ENCODE results near the gene TMEM38A. TPM values are rescaled to one million over a fixed set of nuclear protein-coding genes. Genes with fewer than 3 reads are reported as not detected.
"Not testable (repeated sequence)": the region's sequence is repeated elsewhere in the genome, so short reads cannot be mapped to it uniquely, and the experiment has no call there.

TMEM38A gene
- polyA plus RNA-seq, 1 experiment, result 1.6 TPM

GRCh38 chr19:16645140-16645539 is 15.8 kb upstream of the TMEM38A start:
- no peak for DNase-seq (ENCODE audit: low read depth)
- TF ChIP-seq CTCF (IDR thresholded peaks at IDR 0.05; ENCODE audit: insufficient read depth, low read depth, low read length), result no peak
- H3K27me3 ChIP-seq (ENCODE audit: control insufficient read depth, insufficient read depth, low read length), result no peaks in the 10 kb centered on the region
- ChIA-PET CTCF (no interaction called here), POLR2A (no interaction called here)
- no peak overlapping the region for H3K4me3 ChIP-seq (ENCODE audit: low read depth, low read length)
- H3K36me3 ChIP-seq (ENCODE audit: control insufficient read depth, insufficient read depth, low read length), result peaks cover 22% of the 10 kb centered on the region

GRCh38 chr19:16649734-16650133 is 11.2 kb upstream of the TMEM38A start:
- TF ChIP-seq CTCF (IDR thresholded peaks at IDR 0.05; ENCODE audit: insufficient read depth, low read depth, low read length), result no peak
- Histone ChIP-seq H3K27me3 (ENCODE audit: control insufficient read depth, insufficient read depth, low read length) (no peaks in the 10 kb centered on the region), H3K4me3 (ENCODE audit: low read depth, low read length) (no peak overlapping the region), H3K36me3 (ENCODE audit: control insufficient read depth, insufficient read depth, low read length) (peaks cover 23% of the 10 kb centered on the region)
- CTCF ChIA-PET, result no interaction called here
- DNase-seq (ENCODE audit: low read depth), result no peak
- POLR2A ChIA-PET, result no interaction called here

GRCh38 chr19:16650821-16651220 is 10.1 kb upstream of the TMEM38A start:
- no peaks in the 10 kb centered on the region for H3K27me3 ChIP-seq (ENCODE audit: control insufficient read depth, insufficient read depth, low read length)
- H3K36me3 ChIP-seq (ENCODE audit: control insufficient read depth, insufficient read depth, low read length), result peaks cover 25% of the 10 kb centered on the region
- TF ChIP-seq CTCF (IDR thresholded peaks at IDR 0.05; ENCODE audit: insufficient read depth, low read depth, low read length), result no peak
- no peak overlapping the region for H3K4me3 ChIP-seq (ENCODE audit: low read depth, low read length)
- ChIA-PET POLR2A (no interaction called here), CTCF (no interaction called here)
- DNase-seq (ENCODE audit: low read depth), result no peak

GRCh38 chr19:16651421-16652188 is 9.3 kb upstream of the TMEM38A start:
- POLR2A ChIA-PET; CTCF ChIA-PET; DNase-seq (ENCODE audit: low read depth); H3K27me3 ChIP-seq (ENCODE audit: control insufficient read depth, insufficient read depth, low read length); H3K4me3 ChIP-seq (ENCODE audit: low read depth, low read length): not testable (repeated sequence)
- peaks cover 23% of the 10 kb centered on the region for H3K36me3 ChIP-seq (ENCODE audit: control insufficient read depth, insufficient read depth, low read length)

GRCh38 chr19:16652854-16653253 is 8.1 kb upstream of the TMEM38A start:
- no peak for TF ChIP-seq CTCF (IDR thresholded peaks at IDR 0.05; ENCODE audit: insufficient read depth, low read depth, low read length)
- POLR2A ChIA-PET, result no interaction called here
- Histone ChIP-seq H3K36me3 (ENCODE audit: control insufficient read depth, insufficient read depth, low read length) (peaks cover 24% of the 10 kb centered on the region), H3K27me3 (ENCODE audit: control insufficient read depth, insufficient read depth, low read length) (no peaks in the 10 kb centered on the region), H3K4me3 (ENCODE audit: low read depth, low read length) (no peak overlapping the region)
- CTCF ChIA-PET, result no interaction called here
- no peak for DNase-seq (ENCODE audit: low read depth)

GRCh38 chr19:16654140-16654539 is 6.8 kb upstream of the TMEM38A start:
- ChIA-PET CTCF (no interaction called here), POLR2A (no interaction called here)
- TF ChIP-seq CTCF (IDR thresholded peaks at IDR 0.05; ENCODE audit: insufficient read depth, low read depth, low read length), result no peak
- peaks cover 31% of the 10 kb centered on the region for H3K36me3 ChIP-seq (ENCODE audit: control insufficient read depth, insufficient read depth, low read length)
- no peak for DNase-seq (ENCODE audit: low read depth)
- H3K4me3 ChIP-seq (ENCODE audit: low read depth, low read length), result no peak overlapping the region
- H3K27me3 ChIP-seq (ENCODE audit: control insufficient read depth, insufficient read depth, low read length), result no peaks in the 10 kb centered on the region
